GM18517 (cell line): ENCODE data around the gene SOCS2.
"Not testable (repeated sequence)": the region's sequence is repeated elsewhere in the genome, so short reads cannot be mapped to it uniquely, and the experiment has no call there.

Experiments used
- ATAC-seq: cut with Tn5 transposase; IDR thresholded peaks from one replicate; pipeline ENCODE4 v1.9.1; 2021; ENCODE audit warnings: mild to moderate bottlenecking, moderate library complexity; ENCODE audit not compliant: unreplicated experiment

Gene SOCS2, protein sequence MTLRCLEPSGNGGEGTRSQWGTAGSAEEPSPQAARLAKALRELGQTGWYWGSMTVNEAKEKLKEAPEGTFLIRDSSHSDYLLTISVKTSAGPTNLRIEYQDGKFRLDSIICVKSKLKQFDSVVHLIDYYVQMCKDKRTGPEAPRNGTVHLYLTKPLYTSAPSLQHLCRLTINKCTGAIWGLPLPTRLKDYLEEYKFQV

DNA sequence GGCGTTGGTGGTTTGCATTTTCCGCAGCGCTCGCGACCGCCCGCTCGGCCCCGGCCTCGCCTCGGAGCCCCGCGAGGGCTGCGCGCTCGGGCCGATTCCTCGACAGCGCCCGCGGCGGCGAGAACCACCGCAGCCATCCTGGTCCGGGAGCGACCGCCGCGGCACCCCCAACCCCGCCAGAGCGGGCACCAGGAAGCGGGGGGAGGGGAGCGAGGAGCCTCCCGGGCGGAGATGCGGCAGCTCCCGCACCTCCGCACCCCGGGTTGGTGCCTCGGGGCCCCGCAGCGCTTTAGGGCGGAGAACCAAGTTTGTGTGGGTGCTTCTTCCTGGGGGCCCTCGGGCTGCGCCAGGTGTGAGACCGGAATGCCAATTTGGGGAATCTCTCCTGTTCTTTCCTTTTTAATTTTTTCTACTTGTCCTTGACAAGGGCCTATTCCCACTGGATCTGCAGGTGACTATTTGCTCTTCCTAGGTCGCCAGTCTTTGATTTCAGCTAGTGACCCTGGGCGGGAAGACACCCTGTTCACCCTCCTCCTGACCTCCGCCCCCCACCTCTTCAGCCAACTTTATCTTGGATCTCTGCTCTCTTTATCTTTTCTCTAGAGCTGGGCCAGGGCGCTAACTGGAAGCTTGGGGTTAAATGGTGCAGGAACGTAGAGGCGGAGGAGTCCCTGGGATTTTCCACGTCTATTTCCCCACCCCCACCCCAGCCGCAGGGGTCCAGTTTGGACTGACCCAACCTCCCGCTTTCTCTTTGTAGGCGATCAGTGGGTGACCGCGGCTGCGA lies at the start of gene SOCS2:
Gene SOCS2, plus strand, starts transcription at position 751 of the 787 bp plus-strand sequence. CDS start 223 bp downstream, outside the sequence.
- ATAC-seq, result no peak

DNA sequence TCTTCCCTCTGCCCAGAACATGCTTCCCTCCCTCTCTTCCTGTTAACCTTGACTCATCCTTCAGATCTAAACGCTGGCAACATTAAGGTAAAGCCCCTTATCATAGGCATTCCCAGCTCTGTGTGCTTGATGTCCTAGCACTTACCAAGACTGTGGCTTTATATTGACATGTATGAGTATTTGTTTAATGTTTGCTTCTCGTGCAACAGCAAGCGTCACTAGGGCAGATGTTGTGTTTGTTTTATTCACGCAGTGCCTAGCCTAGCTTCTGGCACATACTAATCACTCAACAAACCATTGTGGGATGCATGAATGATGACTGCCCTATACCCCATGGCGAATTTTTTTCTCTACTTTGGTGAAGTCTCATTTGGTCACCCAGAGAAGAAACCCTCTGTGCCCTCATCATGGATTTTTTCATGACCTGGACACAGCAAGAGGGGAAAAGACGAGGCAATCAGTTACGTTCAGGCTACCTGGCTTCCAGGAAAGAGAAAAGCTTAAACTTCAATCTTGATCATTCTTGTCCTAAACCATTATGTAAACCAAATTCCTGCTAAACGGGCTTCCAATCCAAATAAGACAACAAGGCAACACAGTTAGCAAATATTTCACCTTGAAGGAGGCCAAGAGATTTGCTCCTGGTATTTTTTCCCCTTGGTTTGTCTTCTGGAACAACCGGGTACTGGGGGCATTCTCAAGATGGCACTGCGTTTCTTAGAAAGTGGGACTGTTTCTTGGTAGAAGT lies 47.9 kb upstream of the SOCS2 start:
- no peak for ATAC-seq

DNA sequence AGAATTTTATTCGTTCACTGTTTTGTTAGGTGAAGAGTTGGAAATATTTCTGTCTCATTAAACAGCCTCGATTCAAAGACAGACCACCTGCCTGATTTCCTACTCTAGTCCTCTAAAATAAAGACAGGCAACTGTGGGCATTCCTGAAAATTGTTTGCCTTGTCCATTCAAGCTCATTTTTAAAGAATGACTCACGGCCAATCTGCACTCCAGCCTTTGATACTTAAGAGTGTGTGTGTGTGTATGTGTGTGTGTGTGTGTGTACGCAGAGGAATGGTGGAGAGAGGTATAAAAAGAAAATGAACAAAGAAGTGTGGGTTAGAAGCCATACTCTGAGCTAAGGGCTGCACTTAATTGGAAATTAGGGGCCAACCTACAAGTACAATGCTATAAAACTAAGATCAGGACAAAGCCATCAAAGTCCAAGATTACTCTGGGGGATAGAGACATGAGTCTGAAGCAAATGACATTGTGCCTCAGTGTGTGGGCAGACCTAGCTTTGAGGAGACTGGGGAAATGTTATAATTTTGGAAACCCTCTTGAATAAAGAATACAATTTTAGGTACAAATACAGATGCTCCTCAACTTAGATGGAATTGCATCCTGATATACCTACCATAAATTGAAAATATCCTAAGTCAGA lies 45.6 kb upstream of the SOCS2 start:
- ATAC-seq, result no peak

DNA sequence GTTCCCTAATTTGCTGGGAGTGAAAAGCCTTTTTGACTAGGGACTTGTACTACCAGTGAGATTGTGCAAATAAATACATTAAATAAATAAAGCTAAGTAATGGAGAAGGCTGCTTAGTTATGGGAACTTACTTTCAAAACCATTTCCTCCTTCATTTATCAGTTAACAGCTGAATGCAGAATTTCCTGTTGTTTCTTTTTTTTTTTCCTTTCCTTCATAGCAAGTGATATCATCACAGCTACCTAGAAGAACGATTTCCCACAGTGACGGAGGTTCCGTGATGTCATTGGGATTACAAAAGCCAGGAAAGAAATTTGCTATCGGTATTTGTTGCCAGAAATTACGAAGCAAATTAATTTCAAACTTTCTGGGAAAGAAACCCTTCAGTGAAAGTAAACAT lies 42.1 kb upstream of the SOCS2 start:
- ATAC-seq, result no peak

DNA sequence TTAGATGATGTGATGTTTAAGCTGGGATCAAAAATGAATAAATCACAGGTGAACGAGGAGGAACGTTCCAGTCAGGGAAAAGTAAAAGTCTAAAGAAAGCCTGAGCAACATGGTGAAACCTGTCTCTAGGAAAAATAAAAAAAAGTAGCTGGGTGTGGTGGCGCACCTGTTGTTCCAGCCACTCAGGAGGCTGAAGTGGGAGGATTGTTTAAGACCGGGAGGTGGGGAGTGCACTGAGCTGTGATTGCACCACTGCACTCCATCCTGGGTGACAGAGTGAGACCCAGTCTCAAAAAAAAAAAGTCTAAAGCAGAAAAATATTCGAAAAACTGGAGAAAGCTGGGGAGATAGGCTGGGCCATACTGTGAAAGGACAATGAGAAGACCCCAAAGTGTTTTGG lies 39.2 kb upstream of the SOCS2 start:
- ATAC-seq, result no peak

DNA sequence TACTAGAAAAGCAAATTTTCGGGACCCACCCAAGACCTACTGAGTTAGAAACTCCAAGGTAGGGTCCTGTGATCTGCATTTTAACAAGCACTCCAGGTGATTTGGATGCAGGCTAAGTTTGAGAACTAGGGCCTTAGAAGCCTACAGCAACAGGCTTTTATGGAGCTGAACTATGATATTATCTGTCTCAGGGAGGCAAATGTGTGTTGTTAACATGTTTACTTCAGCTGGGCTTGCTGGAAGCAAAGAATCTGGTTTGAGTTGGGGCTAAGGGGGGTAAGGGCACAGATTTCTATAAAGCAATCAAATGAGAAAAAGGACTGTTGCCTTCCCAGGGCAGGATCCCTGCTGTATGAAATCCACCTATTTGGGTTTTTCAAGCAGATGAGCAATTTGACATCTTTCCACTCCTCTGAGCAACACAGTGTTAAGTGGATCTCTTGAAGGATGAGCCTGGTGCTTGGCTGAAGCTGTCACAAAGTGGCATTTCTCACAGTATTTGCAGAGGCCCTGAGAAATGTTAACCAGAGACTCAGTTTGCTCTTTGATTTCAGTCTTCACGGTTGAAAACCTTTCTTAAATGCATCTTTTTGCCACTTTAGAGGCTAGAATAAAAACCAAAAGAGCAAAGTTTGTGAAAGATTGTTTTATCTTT lies 36.2 kb upstream of the SOCS2 start:
- no peak for ATAC-seq

DNA sequence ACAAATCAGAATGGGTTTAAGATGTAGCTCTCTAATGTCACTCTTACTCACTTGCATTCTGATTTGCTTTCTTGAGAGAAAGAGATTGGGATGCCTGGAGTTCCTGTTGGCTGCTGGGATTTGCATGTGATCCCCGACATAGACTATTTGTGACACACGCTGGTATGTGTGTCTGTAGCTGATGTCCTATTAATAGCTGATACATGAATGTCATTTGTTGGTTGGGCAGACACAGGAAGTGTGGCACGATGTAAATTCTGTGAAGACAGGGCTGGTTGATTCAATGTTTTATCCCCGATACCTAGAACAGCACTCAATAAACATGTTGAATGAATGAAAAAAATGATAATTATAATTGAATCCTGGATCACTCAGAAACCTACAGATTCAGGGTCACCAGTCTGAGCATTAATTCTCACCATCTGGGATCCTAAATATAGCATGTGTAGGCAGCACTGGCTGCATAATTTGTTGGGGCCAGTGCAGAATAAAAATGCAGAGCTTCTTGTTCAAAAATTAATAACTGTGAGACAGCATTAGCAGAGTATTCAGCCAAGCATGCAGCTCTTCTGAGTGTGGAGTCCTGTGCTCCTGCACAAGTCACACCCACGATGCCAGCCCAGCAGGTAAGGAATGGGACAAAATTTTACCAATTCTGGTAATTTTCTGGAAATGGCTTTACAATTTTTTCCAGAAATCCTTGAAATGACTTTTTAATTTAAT lies 35.5 kb upstream of the SOCS2 start:
- peak; percentile 92 for ATAC-seq

DNA sequence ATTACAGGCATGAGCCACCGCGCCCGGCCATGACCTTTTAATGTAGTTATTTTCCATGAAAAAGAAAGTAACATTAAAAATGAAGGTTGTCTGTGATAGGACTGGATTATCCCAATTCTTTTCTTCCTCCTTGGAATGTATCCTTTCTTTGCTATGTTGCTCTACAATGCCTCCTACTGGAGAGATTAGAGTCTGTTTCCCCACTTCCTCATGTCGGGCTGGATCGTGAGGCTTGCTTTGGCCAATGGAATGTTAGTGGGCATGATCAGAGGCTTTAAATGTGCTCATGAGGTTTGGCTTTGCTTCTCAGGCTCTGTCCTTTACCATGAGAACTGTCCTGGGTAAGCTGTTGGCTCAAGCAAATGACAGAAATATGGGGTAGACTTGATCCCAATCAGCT lies 34.7 kb upstream of the SOCS2 start:
- ATAC-seq, result no peak

DNA sequence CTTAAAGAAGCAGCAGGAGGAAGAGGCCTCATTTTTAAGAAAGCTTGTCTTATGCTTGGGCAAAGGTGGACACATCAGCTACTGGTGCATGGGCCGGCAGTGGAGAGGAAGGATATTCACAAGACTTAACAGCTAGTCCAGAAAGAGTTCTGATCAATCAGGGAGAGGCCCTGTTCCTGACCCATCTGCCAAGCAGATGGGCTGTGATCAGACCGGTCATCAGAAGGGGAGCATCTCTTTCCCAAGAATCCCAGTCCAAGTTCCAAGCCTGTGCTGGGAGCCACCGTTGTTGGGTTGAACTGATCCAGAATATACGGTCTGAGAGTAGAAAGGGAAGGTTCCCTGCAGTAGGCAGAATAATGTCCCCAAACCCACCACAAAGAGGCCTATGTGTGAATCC lies 32.7 kb upstream of the SOCS2 start:
- ATAC-seq, result no peak

DNA sequence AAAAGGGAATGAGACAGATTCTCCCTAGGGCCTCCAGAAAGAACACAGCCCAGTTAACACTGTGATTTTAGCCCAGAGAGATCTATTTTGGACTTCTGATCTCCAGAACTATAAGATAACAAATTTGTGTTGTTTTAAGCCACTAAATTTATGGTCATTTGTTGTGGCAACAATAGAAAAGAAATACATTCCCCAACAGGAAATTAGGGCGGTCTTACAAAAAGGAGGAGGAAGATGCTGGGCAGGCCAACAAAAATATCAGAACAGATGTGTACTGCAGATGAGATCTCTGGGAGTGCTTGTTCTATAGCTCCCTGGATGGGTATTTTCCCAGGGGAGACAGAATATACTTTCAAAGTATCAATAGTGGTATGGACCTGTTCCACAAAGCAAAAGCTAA lies 32.0 kb upstream of the SOCS2 start:
- no peak for ATAC-seq

DNA sequence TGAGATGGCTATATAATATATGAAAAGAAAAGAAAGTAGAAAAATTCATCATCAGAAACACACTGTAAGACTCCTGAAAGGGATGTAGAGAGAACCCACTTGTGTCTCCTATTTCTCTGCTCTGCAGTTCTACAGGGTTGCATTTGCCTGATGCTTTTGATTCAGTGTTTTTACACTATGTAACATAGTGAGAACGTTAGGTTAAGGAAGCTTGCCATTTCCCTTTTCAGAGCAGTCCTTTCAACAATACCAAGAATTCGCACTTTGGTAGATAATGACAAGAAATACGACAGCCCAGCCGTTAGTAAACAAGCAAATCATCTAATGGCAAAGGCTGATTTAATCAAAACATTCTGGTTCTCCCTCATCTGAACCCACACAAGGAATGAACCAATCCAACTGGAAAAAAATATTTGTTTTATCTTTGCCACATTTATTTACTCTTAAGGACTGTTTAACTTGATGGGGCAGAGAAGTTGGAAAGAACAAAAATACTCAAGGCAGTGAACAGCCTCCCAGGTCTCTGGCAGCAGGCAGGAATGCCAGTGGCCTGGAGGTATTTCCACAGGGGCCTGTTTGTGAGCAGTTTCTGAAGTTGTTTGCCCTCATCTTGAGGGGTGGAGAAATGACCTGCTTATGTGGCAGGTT lies 30.8 kb upstream of the SOCS2 start:
- no peak for ATAC-seq

DNA sequence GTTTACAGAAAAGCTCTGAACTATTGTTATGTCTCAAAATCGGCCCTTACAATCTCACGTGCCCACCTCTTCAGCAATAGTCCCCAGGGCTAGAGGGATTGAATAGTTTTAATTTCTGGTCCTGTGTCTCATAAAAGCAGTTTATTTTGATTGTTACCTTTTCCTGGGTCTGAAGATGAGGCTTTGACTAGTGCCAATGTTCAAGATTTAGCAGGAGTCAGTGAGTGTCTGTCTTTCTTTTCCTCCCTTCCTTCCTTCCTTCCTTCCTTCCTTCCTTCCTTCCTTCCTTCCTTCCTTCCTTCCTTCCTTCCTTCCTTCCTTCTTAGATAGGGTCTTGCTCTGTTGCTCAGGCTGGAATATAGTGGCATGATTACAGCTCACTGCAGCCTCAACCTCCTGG lies 24.7 kb upstream of the SOCS2 start:
- no peak for ATAC-seq

DNA sequence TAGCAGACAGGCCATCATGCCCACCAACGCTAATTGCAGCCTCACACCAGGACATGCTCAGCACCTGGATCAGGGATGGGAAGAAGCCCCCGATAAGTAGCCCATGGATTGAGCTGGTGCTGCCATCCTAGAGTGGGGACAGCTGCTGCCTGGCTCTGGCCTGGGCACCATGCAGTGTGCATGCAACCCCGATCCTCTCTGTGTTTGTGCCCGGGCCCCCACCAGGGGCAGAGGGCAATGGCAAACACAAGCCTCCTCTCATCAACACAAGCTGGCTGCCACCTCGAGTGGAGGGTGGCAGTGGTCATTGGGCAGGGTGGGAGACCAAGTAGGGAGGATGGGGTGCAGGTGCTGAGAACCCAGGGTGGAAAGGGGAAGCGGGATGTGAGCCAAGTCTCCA lies 23.3 kb upstream of the SOCS2 start:
- ATAC-seq, result no peak

DNA sequence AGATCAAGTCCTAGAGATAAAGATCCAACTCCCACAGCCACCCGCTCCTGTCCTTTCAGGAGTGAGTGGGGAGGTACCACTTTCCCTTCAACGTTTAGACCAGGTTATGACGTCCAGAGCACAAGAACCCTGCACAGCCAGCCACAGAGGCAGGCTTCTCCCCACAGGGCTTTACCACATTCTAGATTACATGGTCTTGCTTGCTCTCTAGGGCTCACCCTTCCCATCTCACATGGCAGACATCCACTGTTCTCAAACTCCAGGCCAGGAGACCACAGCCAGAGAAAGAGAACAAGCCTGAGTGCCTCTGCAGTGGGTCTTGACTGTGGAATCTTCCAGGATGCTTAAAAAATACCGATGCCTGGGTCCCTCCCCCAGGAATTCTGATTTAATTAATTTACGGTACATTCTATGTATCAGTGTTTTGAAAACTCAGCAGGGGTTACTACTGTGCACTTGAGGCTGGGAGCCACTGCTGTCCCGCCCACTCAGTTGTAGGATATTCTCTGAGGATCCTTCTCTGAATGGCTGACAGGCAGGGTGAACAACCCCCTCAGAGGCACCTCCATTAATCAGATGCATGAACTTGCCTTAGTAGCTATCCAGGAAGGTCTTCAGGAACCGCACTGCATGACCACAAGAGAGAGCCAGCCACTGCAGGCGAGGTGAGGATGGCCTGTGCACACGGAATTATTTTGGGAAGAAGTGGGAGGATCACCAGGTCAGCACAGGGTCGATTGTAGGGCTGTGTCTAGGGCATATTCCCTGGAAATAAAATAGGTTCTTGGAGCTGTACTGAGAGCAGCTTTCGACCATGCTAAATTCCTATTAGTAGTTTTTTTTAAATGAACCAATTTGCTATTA lies 21.5 kb upstream of the SOCS2 start:
- no peak for ATAC-seq

DNA sequence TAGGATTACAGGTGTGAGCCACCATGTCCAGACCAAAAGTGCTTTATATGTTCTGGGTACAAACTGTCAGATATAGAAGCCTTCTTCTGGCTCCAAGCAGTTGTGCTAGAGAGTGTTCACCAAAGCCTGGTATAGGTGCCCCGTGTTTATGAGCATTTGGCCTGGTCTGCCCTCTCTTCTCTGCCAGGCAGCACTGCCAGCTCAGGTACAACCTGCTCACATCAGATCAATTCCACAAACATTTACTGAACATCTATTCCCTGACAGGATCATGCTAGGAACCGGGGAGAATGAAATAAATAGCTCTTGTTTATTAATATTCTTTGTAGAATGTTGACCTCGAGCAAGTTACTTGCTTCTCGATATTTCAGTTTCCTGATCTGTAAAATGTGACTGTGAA lies 20.0 kb upstream of the SOCS2 start:
- no peak for ATAC-seq

DNA sequence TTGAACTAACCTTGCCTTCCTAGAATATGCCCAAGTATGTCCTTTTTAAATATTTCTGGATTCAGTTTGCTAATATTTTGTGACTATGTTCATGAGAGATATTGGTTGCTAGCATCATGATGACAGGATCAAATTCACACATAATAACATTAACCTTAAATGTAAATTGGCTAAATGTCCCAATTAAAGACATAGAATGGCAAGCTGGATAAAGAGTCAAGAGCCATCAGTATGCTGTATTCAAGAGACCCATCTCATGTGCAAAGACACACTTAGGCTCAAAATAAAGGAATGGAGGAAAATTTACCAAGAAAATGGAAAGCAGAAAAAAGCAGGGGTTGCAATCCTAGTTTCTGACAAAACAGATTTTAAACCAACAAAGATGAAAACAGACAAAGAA lies 14.6 kb upstream of the SOCS2 start:
- not testable (repeated sequence) for ATAC-seq

DNA sequence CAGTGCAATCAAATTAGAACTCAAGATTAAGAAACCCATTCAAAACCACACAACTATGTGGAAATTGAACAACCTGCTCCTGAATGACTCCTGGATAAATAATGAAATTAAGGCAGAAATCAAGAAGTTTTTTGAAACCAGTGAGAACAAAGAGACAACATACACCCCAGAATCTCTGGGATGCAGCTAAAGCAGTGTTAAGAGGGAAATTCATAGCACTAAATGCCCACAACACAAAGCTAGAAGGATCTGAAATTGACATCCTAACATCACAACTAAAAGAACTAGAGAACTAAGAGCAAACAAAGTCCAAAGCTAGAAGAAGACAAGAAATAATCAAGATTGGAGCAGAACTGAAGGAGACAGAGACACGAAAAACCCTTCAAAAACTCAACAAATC lies 13.8 kb upstream of the SOCS2 start:
- ATAC-seq, result not testable (repeated sequence)

DNA sequence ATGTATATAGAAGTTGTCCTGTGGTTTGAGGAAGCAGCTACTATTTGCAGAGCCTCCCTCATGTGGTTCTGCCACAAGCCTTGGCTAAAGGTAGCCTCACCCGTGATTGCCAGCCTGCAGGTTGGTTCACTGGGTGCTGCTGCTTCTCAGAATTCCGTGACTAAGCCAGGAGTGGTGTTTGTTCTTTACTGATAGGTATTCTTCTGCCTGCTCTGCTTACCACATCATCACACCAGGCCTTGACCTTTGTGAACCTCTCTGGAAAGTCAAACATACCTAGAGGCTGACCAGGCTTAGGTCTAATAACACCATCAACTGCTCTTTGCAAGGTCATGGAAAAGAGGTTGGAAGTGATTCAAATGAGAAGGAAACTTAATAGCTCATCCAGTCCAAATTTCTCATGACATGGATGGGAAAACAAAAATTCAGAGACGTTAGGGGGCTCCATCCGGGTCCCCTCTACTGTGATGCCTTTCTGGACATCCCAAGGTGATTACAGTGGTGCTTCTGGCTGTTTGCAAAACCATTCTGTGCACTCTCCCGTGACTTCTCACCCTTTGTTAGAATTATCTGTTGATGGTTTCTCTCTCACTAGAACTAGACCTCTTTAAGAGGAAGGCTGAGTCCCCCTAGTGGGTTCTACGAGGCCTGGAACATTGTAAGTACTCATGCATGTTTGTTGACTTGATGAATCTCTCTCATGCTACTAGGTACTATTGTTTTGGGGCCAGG lies 8.5 kb upstream of the SOCS2 start:
- ATAC-seq, result no peak
